Middle frontal gyrus (tissue), 1 donor: ENCODE data around the gene CMTM7.
"Not testable (repeated sequence)": the region's sequence is repeated elsewhere in the genome, so short reads cannot be mapped to it uniquely, and the experiment has no call there.

Experiments
- DNase-seq: peaks from one replicate; pipeline ENCODE4 v3.0.0-alpha.2; 2015; ENCODE audit warnings: low spot score; ENCODE audit errors: extremely low spot score

The CMTM7 gene

GRCh38 chr3:32436816-32437189, 45.1 kb downstream of the CMTM7 start:
- DNase-seq: no peak

- no peak for DNase-seq
Measured at GRCh38 chr3:32437896-32438295, 46.2 kb downstream of the CMTM7 start.

- no peak for DNase-seq
Measured at GRCh38 chr3:32438596-32439344, 47.1 kb downstream of the CMTM7 start.

GRCh38 chr3:32439421-32439820, 47.8 kb downstream of the CMTM7 start:
- DNase-seq: not testable (repeated sequence)

DNA sequence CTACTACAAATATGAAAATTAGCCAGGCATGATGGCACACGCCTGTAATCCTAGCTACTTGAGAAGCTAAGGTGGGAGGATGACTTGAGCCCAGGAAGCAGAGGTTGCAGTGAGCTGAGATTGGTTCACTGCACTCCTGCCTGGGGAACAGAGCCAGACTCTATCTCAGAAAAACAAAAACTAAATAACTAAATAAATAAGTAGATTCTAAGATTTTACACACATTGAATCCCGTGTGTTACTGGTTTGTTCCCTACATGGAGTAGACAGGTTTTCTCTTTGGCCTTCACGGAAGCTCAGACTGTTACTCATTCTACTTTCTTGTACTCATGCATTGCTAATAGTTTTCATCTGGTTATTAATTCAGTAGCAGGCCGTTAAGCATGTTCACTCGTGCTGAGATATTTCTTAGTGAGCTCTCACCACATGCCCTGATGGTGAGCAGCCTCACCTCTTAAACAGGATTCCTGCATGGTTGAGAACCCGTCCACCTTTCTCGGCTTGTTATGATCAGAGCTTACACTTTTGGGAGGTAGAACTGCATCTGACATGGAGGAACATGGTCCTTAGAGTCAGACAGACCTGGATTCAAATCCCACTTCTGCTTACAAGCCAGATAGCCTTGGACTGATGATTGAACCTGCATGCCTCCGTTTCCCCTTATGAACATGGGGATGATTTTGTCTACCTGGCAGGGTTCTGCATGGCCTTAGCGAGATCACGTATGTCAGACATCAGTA, 49.1 kb downstream of the CMTM7 start:
- DNase-seq: no peak

GRCh38 chr3:32442766-32443165, 51.1 kb downstream of the CMTM7 start:
- DNase-seq: no peak

DNA sequence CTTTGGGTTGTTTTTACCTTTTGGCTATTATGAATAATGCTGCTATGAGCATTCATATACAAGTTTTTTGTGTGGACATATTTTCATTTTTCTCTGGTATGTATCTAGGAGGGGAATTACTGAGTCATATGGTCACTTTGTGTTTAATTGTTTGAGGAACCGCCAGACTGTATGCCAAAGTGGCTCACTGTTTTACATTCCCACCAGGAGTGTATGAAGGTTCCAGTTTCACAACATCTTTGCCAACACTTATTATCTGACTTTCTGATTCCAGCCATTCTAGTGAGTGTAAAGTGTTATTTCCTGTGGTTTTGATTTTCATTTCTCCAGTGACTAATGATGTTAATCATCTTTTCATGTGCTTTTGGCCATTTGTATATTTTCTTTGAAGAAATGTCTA, 51.8 kb downstream of the CMTM7 start:
- DNase-seq: no peak

DNA sequence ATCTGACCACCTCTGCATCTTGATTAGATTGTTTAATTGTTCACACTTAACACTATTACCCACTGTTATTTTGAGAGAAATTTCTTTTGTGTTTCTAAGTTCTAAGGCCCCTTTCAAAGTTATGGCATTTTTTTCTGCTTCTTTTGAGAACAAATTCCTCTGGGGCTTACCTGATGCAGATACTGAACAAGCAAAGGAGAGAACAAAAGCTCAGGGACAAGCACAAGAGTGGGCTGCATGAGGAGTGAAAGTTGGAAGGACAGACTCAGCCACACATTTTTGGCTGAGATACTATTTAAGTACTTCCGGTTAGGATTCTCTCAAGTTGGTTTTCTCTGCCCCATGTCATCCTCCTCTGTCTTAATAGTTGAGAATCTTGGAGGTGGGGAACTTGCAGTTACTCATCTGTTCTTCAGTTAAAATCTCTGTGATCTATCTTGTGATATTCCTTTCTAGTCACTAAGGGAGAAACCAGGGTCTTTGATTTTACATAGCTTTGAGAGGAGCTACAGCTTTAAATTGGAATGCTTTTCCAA, 56.3 kb downstream of the CMTM7 start:
- DNase-seq: no peak

DNA sequence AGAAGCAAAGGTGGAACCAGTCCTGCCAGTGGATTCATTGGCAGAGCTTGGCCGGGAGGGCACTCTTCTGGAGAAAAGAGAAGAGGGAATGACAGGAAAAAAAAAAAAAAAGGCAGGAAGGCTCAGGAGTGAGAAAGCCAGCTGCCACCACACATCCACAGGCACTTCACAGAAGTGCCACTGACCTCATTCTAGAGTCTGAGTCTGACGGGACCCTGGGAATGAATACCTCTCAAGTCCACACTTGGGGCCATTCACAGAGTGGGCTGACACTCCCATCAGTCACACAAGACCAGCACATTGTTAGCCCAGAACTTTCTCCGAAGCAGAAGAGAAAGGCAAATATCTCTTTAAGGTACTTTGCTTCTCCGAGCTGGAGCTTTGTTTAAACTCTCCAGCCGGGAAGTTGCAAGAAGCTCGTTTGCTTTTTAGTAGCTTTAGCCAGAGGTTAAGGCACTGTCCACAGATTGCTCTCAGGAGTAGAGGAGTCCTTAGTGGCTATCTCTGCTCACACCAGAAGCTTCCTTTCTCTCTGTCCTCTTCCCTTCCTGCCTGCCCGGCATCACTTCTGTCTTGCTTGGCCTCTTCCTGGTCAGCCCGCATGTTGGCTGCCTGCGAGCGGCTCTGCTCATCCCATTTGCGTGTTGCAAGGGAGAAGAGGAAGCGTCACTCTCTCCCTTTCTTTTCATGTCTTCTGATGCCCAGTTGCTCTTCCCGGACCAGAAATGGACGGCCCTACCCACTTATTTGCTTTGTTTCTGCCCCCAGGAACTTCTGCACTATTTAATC, 57.2 kb downstream of the CMTM7 start:
- DNase-seq: no peak

DNA sequence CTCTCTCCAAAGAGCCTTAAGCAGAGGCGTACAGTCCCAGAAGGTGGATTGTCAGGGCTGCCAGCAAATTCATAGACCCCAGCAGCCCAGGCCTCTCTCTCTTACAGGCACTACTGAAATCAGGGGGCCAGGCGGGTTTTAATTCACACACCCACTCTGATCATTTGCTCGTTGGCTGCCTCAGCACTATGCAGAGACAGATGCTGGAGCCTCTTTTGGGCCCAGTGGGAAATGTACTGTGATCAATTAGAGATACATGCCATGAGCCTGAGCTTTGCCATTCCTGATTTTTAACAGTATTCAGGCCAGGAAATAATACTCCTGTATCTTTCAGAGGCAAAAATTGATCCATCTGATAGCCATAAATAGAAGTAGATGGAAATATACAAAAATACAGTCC, 58.0 kb downstream of the CMTM7 start:
- DNase-seq: no peak

DNA sequence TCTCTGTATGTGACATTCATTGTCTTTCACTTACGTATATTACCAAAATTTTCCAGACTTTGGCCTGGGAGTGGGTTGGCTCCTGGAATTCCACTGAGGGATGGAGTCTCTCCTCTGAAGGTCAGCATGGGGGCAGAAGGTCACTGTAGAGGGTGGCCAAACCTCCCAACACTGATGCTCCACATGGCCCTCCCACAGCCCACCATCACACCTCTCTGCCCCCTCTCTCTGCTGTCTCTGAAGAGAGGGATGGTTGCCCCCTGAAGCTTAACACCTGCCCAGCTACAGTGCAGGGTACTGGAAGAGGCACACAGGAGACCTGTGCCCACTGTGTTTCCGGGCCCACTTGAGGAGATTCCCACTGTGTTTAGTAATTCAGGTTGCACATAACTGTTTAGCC, 58.8 kb downstream of the CMTM7 start:
- DNase-seq: no peak

- DNase-seq: no peak
Measured at GRCh38 chr3:32450992-32451659, 59.5 kb downstream of the CMTM7 start.

GRCh38 chr3:32452009-32452408, 60.4 kb downstream of the CMTM7 start:
- DNase-seq: no peak

DNA sequence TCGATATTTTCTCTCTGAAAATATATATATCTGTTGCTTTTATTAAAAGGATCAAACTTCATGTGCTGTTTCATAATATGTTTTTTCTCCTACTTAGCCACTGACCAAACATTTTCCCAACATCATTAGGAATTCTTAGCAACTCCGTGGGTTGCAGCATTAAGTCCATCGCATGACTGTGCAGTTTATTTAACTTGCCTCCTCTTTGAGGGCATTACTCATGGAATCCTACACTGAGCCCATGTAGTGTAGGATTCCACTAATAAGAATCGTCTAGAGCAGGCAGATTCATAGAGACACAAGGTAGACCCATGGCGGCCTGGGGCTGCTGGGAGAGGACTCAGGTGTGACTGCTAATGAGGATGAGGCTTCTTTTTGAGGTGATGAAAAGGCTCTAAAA, 61.7 kb downstream of the CMTM7 start:
- no peak for DNase-seq

- no peak for DNase-seq
Measured at GRCh38 chr3:32454111-32454510, 62.5 kb downstream of the CMTM7 start.

DNA sequence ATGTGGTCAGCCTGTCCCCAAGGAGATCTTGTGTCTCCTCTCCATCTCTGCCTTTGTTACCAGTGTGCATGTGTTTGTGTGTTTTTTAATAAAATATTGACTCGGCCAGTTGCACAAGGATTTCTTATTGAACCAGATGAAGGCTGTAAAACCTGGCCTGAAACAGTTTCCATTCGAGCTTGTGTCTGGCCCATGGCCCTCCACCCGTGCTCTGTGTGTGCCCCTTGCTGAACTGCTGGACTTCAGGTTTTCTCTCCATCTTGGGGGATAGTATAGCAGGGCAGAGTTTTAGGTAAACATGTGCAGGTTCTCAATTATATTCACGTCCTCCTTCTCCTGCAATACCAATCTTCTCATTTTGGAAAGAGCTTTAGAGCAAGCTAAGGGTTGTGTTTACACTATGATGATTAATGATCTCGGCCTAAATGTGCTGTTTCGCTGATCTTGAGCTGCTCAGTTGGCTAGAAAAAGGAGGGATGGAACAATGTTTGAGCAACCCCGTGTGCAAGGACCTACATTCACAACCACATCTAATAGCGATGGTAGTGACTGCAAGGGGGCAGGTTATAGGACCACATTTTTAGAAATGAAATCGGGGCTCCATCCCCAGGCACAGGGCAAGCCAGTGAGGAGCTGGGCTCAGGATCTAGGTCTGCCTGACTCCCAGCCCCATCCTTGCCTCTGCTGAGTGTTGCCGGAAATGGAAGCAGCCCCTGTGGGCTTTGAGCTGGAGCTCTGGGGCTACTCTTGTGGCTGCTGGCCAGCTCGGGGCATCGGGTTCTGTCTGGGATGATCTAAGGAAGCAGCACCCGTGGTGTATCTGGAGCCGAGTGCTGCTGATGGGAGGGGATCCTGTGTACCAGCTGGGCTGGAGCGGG, 63.3 kb downstream of the CMTM7 start:
- no peak for DNase-seq

DNA sequence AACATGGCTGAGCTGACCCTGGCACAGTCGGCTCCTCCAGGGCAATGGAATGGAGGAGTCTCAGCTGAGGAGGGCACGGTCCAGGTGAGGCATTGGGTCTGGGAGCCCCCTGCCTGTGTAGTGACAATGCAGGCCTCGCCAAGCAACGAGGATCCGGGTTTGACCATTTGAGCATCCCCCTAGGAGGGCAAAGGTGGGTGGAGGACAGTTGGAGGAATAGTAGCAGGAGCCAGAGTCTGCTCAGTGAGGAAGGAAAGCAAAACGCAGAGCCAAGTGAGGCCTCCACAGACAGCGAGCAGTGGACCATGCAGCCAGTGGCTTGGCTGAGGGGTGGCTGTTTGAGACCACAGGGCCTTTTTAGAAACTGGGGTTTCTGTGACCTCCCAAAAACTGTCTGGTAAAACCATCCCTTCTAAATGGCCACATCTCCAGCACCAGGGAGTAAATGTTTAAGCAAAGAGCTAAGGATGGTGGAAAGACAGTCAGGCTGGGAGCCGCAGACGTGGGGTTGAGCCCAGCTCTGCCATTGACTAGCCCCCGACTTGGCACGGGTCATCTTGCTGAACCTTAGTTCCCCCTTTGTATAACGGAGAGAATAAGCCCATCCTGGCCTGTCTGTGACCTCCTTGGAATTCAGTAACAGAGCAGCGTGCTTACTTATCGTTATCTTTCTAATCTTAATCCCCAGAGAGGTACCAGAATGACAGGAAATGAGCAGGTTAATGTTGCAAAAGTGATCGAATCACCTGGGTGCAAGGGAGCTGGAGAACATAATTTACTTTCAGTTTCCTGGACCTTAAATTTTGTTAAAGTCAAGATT, 64.2 kb downstream of the CMTM7 start:
- DNase-seq: no peak

GRCh38 chr3:32456429-32457130, 64.9 kb downstream of the CMTM7 start:
- DNase-seq: no peak

GRCh38 chr3:32457971-32458471, 66.4 kb downstream of the CMTM7 start:
- DNase-seq: no peak
